ENCODE data around the gene IFFO2. TPM values are rescaled to one million over a fixed set of nuclear protein-coding genes. Genes with fewer than 3 reads are reported as not detected.

The IFFO2 gene
- total and polyA plus RNA-seq, 2 experiments from 2014 or later, result 0.71 to 7.5 TPM

- TF ChIP-seq, protein P1, sequence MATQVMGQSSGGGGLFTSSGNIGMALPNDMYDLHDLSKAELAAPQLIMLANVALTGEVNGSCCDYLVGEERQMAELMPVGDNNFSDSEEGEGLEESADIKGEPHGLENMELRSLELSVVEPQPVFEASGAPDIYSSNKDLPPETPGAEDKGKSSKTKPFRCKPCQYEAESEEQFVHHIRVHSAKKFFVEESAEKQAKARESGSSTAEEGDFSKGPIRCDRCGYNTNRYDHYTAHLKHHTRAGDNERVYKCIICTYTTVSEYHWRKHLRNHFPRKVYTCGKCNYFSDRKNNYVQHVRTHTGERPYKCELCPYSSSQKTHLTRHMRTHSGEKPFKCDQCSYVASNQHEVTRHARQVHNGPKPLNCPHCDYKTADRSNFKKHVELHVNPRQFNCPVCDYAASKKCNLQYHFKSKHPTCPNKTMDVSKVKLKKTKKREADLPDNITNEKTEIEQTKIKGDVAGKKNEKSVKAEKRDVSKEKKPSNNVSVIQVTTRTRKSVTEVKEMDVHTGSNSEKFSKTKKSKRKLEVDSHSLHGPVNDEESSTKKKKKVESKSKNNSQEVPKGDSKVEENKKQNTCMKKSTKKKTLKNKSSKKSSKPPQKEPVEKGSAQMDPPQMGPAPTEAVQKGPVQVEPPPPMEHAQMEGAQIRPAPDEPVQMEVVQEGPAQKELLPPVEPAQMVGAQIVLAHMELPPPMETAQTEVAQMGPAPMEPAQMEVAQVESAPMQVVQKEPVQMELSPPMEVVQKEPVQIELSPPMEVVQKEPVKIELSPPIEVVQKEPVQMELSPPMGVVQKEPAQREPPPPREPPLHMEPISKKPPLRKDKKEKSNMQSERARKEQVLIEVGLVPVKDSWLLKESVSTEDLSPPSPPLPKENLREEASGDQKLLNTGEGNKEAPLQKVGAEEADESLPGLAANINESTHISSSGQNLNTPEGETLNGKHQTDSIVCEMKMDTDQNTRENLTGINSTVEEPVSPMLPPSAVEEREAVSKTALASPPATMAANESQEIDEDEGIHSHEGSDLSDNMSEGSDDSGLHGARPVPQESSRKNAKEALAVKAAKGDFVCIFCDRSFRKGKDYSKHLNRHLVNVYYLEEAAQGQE (IDR thresholded peaks at IDR 0.05; ENCODE audit: unreplicated experiment), result no peak
- TF ChIP-seq, protein P2, sequence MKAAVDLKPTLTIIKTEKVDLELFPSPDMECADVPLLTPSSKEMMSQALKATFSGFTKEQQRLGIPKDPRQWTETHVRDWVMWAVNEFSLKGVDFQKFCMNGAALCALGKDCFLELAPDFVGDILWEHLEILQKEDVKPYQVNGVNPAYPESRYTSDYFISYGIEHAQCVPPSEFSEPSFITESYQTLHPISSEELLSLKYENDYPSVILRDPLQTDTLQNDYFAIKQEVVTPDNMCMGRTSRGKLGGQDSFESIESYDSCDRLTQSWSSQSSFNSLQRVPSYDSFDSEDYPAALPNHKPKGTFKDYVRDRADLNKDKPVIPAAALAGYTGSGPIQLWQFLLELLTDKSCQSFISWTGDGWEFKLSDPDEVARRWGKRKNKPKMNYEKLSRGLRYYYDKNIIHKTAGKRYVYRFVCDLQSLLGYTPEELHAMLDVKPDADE (IDR thresholded peaks at IDR 0.05), result no peak
- no peak for TF ChIP-seq EZH2 (IDR thresholded peaks at IDR 0.05; ENCODE audit: low read depth, unreplicated experiment)
These were observed 24.1 kb downstream of the IFFO2 start (continued) for GRCh38 chr1:18932387-18932786.

DNA sequence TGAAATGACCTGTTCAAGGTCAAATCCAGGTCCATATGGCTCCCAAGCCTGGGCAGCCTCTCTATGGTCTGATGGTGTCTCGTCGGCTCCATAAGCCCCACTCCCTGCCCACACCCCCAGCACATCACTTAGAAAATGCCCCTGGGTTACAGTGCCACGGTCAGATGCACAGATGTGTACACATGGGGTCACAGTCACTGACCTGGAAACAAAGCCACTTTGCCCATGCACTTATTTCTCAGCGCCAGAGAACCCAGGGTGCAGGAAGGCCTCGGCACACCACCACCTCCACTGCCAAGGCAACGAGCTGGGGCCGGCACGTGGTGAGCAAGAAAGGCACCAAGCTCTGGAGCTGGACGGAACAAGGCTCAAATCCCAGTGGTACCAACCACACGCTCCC, 24.7 kb downstream of the IFFO2 start:
- Mint-ChIP-seq H3K4me3 (no peak overlapping the region), H3K9me3 (no peaks in the 10 kb centered on the region), H3K36me3 (ENCODE audit: low read depth) (no peaks in the 10 kb centered on the region), H3K27me3 (ENCODE audit: insufficient read depth, low read depth, poor library complexity) (peaks cover 11% of the 10 kb centered on the region), H3K27ac (no peak overlapping the region), H3K4me1 (peaks cover 34% of the 10 kb centered on the region)
- Histone ChIP-seq H3F3A (replicated peaks; ENCODE audit: low read depth) (no peaks in the 10 kb centered on the region), H3K36me3 (ENCODE audit: insufficient read depth) (no peaks in the 10 kb centered on the region), H3K79me2 (replicated peaks; ENCODE audit: insufficient read depth) (no peaks in the 10 kb centered on the region), H3K4me3 (no peak overlapping the region), H3K9me2 (ENCODE audit: insufficient read depth) (no peaks in the 10 kb centered on the region), H2AFZ (no peak overlapping the region), H4K20me1 (replicated peaks; ENCODE audit: insufficient read depth) (no peaks in the 10 kb centered on the region; the same call in none of the 2 replicates), H3K27me3 (ENCODE audit: insufficient read depth) (no peaks in the 10 kb centered on the region), H3K4me2 (no peak overlapping the region), H3K27ac (ENCODE audit: low read depth) (no peak overlapping the region), H3K4me1 (ENCODE audit: insufficient read depth) (no peaks in the 10 kb centered on the region)
- no peak for DNase-seq (ENCODE audit: low spot score)
- TF ChIP-seq, protein P2 (IDR thresholded peaks at IDR 0.05), result no peak
- TF ChIP-seq POLR2AphosphoS5 (IDR thresholded peaks at IDR 0.05; ENCODE audit: low read depth) (no peak), CREB1 (CRISPR knock-in tag; IDR thresholded peaks at IDR 0.05; ENCODE audit: low read depth) (no peak)
- TF ChIP-seq, protein P3, sequence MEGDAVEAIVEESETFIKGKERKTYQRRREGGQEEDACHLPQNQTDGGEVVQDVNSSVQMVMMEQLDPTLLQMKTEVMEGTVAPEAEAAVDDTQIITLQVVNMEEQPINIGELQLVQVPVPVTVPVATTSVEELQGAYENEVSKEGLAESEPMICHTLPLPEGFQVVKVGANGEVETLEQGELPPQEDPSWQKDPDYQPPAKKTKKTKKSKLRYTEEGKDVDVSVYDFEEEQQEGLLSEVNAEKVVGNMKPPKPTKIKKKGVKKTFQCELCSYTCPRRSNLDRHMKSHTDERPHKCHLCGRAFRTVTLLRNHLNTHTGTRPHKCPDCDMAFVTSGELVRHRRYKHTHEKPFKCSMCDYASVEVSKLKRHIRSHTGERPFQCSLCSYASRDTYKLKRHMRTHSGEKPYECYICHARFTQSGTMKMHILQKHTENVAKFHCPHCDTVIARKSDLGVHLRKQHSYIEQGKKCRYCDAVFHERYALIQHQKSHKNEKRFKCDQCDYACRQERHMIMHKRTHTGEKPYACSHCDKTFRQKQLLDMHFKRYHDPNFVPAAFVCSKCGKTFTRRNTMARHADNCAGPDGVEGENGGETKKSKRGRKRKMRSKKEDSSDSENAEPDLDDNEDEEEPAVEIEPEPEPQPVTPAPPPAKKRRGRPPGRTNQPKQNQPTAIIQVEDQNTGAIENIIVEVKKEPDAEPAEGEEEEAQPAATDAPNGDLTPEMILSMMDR (conservative IDR thresholded peaks at IDR 0.05; ENCODE audit: low read depth in 2 of 2), result no peak
- TF ChIP-seq, protein P1 (IDR thresholded peaks at IDR 0.05; ENCODE audit: unreplicated experiment), result no peak
- ATAC-seq, result no peak
